Epithelial cell of prostate (primary cell): Measurements from ENCODE around the gene ZNF208.
"Not testable (repeated sequence)": the region's sequence is repeated elsewhere in the genome, so short reads cannot be mapped to it uniquely, and the experiment has no call there.

ENCODE experiments used
- DNase-seq: peaks from one replicate; pipeline ENCODE4 v3.0.0-alpha.2; 2011; ENCODE audit warnings: low read depth, low spot score
- H3K27ac ChIP-seq: fragments of 450-650 bp; 2 replicates; pipeline ENCODE4 v1.5.1; 2017; ENCODE audit warnings: mild to moderate bottlenecking

The ZNF208 gene

DNA sequence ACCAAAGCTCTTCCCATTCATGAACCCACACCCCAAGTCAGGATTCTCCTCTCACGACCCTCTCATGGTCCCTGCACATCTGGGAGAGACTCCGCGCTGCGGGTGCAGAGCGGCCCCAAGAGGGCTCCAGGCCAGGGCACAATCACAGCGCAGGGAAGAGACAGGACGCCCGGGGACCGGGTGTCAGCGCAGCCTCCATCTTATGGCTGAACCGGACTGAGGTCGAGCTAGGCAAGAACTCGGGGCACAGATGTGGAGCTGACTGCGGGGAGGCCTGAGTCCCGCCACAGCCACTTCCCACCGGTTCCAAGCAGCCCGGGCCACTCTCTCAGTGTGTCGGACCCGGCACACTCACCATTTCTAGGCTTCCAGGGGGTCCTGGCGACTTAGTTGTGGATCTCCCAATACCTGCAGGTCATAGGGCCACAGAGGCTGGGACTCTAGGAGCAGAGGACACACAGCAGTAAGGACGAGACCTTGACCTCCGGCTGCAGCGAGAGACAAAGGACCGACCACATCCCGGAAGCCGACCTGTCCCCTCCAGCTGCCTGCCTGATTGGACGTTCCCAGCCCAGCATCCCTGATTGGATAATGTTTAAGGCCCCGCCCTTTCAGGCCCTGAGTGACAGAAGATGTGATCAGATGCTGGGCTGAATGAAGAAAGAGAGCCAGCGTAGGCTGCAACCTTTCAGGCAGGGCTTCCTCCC, at the start of gene ZNF208:
TSS of gene ZNF208 (minus strand) at position 507 of the 707 bp plus-strand sequence. CDS start at position 358, 149 bp downstream.
- H3K27ac ChIP-seq, DNase-seq: not testable (repeated sequence)

DNA sequence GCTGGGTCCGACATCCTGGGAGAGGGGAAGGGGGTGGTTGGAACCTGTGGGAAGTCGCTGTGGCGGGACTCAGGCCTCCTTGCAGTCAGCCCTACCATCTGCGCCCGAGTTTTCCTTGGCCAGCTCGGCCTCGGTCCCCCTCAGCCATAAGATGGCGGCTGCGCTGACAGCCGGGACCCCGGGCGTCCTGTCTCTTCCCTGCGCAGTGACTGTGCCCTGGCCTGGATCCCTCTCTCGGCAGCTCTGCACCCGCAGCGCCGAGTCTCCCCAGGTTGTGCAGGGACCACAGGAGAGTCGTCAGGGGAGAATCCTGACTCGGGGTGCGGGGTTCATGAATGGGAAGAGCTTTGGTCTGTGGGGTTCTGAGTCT, 41.9 kb upstream of the ZNF208 start:
- H3K27ac ChIP-seq: no peak overlapping the region
- no peak for DNase-seq

- not testable (repeated sequence) for DNase-seq, H3K27ac ChIP-seq
Observed at GRCh38 chr19:22041151-22041550, 30.4 kb upstream of the ZNF208 start.

GRCh38 chr19:22030680-22031079, 19.9 kb upstream of the ZNF208 start:
- no peak overlapping the region for H3K27ac ChIP-seq
- no peak for DNase-seq

DNA sequence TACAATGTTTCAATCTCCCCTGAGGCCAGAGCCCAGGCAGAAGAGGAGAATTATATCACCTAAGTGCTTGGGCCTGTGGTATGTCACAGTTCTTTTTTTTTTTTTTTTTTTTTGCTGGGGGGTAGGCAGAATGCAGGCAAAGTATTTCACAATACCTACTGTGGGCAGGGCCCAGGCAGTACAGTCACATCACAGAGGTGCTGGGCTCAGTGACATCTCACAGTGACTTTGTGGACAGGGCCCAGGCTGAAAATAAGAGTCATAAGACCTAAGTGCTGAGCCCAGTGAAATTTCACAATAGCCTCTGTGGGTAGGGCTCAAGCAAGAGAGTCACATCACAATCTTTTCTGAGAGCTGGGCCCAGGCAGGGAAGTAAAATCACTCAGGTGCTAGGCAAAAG, 15.9 kb upstream of the ZNF208 start:
- no peak for DNase-seq
- H3K27ac ChIP-seq: no peak overlapping the region

DNA sequence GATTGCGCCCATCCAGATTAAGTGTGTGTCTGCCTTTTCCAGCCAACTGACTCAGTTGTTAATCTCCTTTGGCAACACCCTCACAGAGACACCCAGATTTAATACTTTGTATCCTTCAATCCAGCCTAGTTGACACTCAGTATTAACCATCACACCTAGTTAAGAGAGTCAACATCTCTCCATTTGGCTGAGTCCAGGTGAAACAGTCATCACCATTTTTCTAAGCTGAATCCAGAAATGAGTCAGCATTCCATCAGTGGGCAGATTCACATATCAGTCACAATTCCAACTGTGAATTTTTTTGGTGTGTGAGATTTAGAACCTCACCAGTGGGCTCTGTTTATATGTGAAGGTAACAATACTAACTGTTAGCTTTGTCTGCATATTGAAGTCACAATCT, 14.8 kb upstream of the ZNF208 start:
- DNase-seq, H3K27ac ChIP-seq: not testable (repeated sequence)

DNA sequence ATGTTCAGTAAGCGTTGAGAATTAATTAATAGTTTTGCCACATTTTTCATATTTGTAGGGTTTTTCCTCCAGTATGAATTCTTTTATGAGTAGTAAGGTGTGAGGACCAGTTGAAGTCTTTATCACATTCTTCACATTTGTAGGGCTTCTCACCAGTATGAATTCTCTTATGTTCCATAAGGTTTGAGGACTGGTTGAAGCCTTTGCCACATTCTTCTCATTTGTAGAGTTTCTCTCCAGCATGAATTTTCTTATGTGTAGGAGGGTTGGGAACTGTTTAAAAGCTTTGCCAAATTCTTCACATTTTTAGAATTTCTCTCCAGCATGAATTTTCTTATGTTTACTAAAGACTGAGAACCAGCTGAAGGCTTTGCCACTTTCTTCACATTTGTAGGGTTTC, 40.3 kb downstream of the ZNF208 start:
- no peak overlapping the region for H3K27ac ChIP-seq
- no peak for DNase-seq

DNA sequence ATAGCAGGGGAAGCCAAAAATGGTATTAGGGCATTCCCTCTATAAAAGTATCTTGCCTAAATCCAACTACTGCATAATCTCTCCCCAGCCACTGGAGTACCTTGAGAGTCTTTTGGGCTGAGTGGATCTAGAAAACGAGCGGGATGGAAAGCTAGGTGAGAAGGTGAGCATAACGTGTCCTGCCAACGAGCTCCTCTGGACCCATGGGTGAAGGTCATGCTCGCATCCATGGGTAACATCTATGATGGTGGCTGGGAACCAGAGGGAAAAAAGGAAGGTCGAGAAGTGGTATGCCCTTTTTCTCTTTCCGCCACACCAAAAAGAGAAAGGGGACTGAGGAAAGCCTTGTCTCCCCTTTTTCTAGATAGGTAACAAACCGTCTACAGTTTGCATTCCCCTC, 63.0 kb downstream of the ZNF208 start:
- DNase-seq: no peak
- H3K27ac ChIP-seq: no peak overlapping the region

- DNase-seq: no peak
- H3K27ac ChIP-seq: no peak overlapping the region
Observed at GRCh38 chr19:21940684-21941083, 70.1 kb downstream of the ZNF208 start.

DNA sequence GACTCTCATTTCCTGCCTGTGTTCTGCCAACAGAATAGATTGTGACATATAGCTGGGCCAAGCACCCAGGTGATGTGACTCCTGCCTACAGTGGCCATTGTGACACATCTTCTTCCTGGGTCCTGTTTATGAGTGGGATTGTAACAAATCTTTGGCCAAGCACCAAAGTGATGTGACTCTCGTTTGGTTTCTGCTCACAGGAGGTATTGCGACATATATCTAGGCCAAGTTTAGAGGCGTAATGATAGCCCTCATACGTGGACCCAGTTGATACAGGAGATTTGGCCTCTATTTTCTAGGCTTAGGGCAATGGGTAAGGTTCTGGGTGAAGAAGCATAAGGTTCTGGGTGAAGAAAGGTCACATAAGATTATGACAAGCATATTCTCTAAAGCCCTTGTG, 76.2 kb downstream of the ZNF208 start:
- no peak for DNase-seq
- no peak overlapping the region for H3K27ac ChIP-seq

- DNase-seq: no peak
- H3K27ac ChIP-seq: no peak overlapping the region
Observed at GRCh38 chr19:21934131-21934530, 76.6 kb downstream of the ZNF208 start.

- H3K27ac ChIP-seq: no peak overlapping the region
- no peak for DNase-seq
Observed at GRCh38 chr19:21922276-21922675, 88.5 kb downstream of the ZNF208 start.

DNA sequence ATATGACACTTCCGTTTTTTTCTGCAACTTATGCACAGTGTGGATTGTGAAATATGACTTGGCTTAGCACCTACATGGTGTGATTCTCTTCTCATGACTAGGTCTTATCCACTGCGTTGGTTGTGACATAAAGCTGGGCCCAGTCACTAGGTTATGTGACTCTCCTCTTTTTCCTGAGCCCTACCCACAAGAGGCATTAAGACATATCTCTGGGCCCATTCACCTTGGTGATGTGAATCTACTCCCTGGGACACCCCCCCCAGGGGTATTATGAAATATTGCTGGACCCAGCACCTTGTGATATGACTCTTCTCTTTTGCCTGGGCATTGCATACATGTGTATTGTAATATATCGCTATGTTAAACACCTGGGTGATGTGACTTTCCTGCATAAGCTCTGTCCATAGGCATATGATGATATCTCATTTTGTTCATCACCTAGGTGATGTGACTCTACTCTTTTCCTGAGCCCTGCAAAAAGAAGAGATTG, 89.0 kb downstream of the ZNF208 start:
- DNase-seq: no peak
- H3K27ac ChIP-seq: no peak overlapping the region

- H3K27ac ChIP-seq: no peak overlapping the region
- no peak for DNase-seq
Observed at GRCh38 chr19:21915411-21915810, 95.3 kb downstream of the ZNF208 start.

- H3K27ac ChIP-seq: no peak overlapping the region
- DNase-seq: no peak
Observed at GRCh38 chr19:21912654-21913053, 98.1 kb downstream of the ZNF208 start.

- no peak overlapping the region for H3K27ac ChIP-seq
- DNase-seq: peak; percentile 65
Observed at GRCh38 chr19:21910318-21910717, 100.4 kb downstream of the ZNF208 start.

GRCh38 chr19:21908066-21908465, 102.7 kb downstream of the ZNF208 start:
- H3K27ac ChIP-seq: no peak overlapping the region
- no peak for DNase-seq

DNA sequence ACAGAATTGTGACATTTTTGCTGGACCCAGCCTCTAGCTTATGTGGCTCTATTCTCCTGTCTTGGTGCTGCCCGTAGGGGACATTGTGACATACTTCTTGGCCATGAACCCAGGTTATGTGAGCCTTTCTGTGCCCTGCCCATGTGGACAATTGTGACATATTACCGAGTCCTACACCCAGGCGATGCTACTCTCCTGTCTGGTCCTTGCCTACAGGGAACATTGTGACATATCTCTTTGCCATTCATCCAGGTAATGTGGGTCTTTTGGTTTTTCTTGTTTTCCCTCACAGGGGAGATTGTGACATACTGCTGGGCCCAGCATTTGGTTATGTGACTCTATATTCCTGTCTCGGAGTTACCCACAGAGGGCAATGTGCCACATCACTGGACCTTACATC, 103.2 kb downstream of the ZNF208 start:
- no peak for DNase-seq
- H3K27ac ChIP-seq: no peak overlapping the region

- no peak overlapping the region for H3K27ac ChIP-seq
- no peak for DNase-seq
Observed at GRCh38 chr19:21902571-21902970, 108.2 kb downstream of the ZNF208 start.

- no peak overlapping the region for H3K27ac ChIP-seq
- DNase-seq: no peak
Observed at GRCh38 chr19:21901861-21902260, 108.9 kb downstream of the ZNF208 start.

DNA sequence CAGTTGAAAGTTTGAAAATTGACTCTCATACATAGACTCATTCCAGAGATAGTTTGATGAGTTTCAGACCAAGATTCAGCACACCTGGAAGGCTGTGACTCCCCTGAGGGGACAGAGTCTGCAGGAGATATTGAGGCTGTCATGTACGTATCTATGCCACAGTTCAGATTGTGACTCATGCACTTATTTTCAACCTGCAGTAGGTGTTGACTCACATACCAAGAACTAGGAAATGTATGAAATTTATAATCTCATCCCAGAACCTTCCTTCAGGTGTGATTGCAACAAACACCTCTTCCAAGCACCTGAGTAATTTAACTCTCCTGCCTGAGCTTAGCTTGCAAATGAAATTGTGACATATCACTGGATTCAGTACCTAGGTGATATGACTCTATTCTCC, 110.3 kb downstream of the ZNF208 start:
- DNase-seq: peak; percentile 27
- H3K27ac ChIP-seq: no peak overlapping the region

DNA sequence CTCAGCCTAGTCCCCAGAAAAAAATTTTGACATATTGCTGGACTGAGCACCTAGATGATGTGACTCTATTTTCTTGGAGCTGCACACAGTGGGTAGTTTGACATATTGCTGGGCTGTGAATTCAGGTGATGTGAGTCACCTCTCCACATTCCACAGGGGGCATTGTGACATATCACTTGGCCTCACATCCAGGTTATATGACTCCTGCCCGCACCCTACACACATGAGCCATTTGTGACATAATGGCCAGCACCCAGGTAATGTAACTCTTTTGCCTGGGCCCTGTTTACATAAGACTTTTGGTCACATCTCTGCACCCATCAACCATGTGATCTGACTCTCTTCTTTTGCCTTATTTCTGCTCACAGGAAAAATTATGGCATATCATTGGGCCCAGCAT, 119.7 kb downstream of the ZNF208 start:
- H3K27ac ChIP-seq: no peak overlapping the region
- DNase-seq: no peak
